Measurements from ENCODE around the gene ITSN1. TPM values are rescaled to one million over a fixed set of nuclear protein-coding genes. Genes with fewer than 3 reads are reported as not detected.

The ITSN1 gene
- total RNA-seq, 4 donors from 2014 or later = 31.1 to 42.5 (median 35.9) TPM

DNA sequence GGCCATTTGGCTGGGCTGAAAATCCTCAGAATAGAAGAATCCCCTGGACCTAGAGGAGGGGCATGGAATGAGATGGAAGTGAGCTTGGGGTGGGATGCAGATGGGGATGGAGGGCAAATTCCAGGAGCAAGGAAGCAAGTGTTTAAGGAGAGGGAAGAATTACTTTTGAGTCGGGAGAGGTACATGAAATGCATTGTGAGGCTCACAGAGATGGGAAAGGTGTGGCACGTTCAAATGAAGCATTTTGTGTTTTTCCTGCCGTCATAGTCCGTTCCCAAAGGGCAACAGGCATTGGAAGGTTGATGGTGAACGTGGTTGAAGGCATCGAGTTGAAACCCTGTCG is 242.8 kb downstream of the ITSN1 start:
- Histone ChIP-seq H3K27ac (replicated peaks in 1 of 4) (no peak overlapping the region), H3K4me1 (peaks cover 0 to 14% (median 9%) of the 10 kb centered on the region in 4 donors), H3K9me3 (no peaks in the 10 kb centered on the region), H3K36me3 (no peaks in the 10 kb centered on the region), H3K27me3 (no peaks in the 10 kb centered on the region), H3K4me3 (no peak overlapping the region)
- no peak for DNase-seq (ENCODE audit: extremely low spot score)
- TF ChIP-seq, protein P1, sequence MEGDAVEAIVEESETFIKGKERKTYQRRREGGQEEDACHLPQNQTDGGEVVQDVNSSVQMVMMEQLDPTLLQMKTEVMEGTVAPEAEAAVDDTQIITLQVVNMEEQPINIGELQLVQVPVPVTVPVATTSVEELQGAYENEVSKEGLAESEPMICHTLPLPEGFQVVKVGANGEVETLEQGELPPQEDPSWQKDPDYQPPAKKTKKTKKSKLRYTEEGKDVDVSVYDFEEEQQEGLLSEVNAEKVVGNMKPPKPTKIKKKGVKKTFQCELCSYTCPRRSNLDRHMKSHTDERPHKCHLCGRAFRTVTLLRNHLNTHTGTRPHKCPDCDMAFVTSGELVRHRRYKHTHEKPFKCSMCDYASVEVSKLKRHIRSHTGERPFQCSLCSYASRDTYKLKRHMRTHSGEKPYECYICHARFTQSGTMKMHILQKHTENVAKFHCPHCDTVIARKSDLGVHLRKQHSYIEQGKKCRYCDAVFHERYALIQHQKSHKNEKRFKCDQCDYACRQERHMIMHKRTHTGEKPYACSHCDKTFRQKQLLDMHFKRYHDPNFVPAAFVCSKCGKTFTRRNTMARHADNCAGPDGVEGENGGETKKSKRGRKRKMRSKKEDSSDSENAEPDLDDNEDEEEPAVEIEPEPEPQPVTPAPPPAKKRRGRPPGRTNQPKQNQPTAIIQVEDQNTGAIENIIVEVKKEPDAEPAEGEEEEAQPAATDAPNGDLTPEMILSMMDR (IDR thresholded peaks at IDR 0.05) = no peak
- no peak for TF ChIP-seq POLR2AphosphoS5 (IDR thresholded peaks at IDR 0.05)
- no peak for TF ChIP-seq EP300 (IDR thresholded peaks at IDR 0.05)
- TF ChIP-seq POLR2A (IDR thresholded peaks at IDR 0.05; ENCODE audit: low read depth) = no peak
- intact Hi-C loops (cut with DNase I) = no loop called here
- 90% methylated on average over 7 of the region's 7 CpGs for WGBS

DNA sequence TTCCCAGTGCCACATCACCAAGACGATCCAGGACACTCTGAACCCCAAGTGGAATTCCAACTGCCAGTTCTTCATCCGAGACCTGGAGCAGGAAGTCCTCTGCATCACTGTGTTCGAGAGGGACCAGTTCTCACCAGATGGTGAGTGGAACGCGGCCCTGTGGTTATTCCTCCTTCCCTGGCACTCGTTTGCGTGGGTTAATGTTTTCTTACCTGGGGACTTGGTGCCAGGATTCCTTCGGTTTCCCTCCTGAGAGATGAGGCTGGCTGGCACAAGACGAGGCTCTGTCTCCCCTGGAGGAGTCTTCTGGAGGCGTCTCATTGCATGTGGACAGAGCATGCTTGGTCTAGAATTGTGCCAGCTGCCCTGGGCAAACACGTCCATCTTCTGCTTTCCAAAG is 244.0 kb downstream of the ITSN1 start:
- Histone ChIP-seq H3K9me3 (no peaks in the 10 kb centered on the region), H3K27ac (replicated peaks in 1 of 4) (no peak overlapping the region), H3K27me3 (no peaks in the 10 kb centered on the region), H3K4me1 (peaks cover 0 to 14% (median 9%) of the 10 kb centered on the region in 4 donors), H3K4me3 (no peak overlapping the region), H3K36me3 (no peaks in the 10 kb centered on the region)
- no peak for TF ChIP-seq EP300 (IDR thresholded peaks at IDR 0.05)
- TF ChIP-seq POLR2A (IDR thresholded peaks at IDR 0.05; ENCODE audit: low read depth) = no peak
- no peak for TF ChIP-seq POLR2AphosphoS5 (IDR thresholded peaks at IDR 0.05)
- TF ChIP-seq, protein P1 (IDR thresholded peaks at IDR 0.05) = no peak
- 95% methylated on average over 10 of the region's 11 CpGs for WGBS
- intact Hi-C loops (cut with DNase I) = no loop called here
- no peak for DNase-seq (ENCODE audit: extremely low spot score)

DNA sequence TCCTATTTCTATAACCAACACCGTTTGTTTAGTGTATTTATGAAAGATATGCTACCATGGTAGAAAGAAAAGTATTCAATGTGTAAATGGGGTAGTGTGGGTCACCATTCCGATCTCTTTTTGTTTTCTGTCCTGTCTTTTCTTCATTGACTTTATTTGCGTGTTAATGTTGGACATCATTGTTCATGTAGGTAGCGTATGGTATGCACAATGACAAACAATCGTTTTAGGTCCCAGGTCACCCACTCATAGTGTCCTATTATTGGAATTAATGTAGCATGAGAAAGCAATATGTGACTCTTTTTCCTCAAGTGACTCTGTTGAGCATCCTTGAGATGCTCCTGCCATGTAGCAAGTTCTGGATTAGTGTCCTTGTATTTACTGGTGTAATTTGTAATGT is 247.9 kb downstream of the ITSN1 start:
- 93% methylated on average over 5 of the region's 5 CpGs for WGBS
- Histone ChIP-seq H3K4me1 (peaks cover 6 to 15% (median 13%) of the 10 kb centered on the region in 4 donors), H3K36me3 (no peaks in the 10 kb centered on the region), H3K27me3 (no peaks in the 10 kb centered on the region), H3K9me3 (no peaks in the 10 kb centered on the region), H3K27ac (replicated peaks in 1 of 4) (no peak overlapping the region), H3K4me3 (no peak overlapping the region)
- intact Hi-C loops (cut with DNase I) = loop anchor here (10.0 kb wide), 1 partner anchor 75 kb away; no protein-coding TSS in a partner anchor
- TF ChIP-seq EP300 (IDR thresholded peaks at IDR 0.05) (no peak), POLR2AphosphoS5 (IDR thresholded peaks at IDR 0.05) (no peak), POLR2A (IDR thresholded peaks at IDR 0.05; ENCODE audit: low read depth) (no peak)
- TF ChIP-seq, protein P1 (IDR thresholded peaks at IDR 0.05) = no peak
- DNase-seq (ENCODE audit: extremely low spot score) = no peak

DNA sequence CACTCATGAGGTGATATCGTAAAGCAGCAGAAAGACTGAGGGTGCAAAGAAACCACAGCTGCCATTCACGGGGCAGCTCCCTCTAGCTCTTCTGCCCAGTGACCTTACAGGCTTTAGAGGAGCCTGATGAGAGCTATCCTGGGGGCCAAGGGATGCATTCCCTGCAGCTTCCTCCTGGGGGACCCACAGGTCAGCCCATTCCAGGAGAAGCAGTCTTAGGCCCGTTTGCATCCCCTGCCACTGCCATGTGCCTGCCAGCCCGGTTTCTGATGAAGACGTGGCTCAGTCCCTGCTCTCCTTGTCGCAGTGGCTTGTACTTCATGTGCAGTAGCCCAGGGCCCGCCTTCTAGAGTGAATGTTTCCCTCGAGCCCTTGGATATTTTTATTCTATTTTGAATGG is 250.6 kb downstream of the ITSN1 start:
- H3K4me3 ChIP-seq = no peak overlapping the region
- intact Hi-C loops (cut with DNase I) = loop anchor here (10.0 kb wide), 1 partner anchor 78 kb away; no protein-coding TSS in a partner anchor
- H3K27ac ChIP-seq (replicated peaks in 1 of 4) = no peak overlapping the region
- no peaks in the 10 kb centered on the region for H3K36me3 ChIP-seq
- H3K9me3 ChIP-seq = no peaks in the 10 kb centered on the region
- peaks cover 7 to 15% (median 13%) of the 10 kb centered on the region in 4 donors for H3K4me1 ChIP-seq
- TF ChIP-seq POLR2A (IDR thresholded peaks at IDR 0.05; ENCODE audit: low read depth) (no peak), POLR2AphosphoS5 (IDR thresholded peaks at IDR 0.05) (no peak), EP300 (IDR thresholded peaks at IDR 0.05) (no peak)
- TF ChIP-seq, protein P1 (IDR thresholded peaks at IDR 0.05) = no peak
- no peaks in the 10 kb centered on the region for H3K27me3 ChIP-seq
- no peak for DNase-seq (ENCODE audit: extremely low spot score)
- WGBS = 85% methylated on average over 8 of the region's 8 CpGs

DNA sequence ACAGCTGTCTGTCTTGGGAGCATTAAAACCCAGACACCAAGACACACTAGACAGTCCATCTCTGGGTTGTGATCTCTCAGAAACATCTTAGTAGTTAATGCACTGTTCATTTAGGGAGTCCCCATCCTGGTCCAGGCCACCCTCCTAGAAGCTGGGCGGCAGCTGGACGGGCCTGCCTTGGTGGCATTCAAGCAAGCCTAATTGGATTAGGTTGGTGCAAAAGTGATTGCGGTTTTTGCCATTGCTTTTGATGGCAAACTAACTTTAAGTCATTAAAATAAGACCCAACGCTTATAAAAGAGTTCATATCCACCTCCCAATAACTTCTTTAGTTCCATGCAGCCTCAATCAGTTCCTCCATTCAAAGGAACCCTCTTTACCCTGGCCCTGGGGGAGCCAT is 251.6 kb downstream of the ITSN1 start:
- Histone ChIP-seq H3K4me3 (no peak overlapping the region), H3K9me3 (no peaks in the 10 kb centered on the region), H3K4me1 (peaks cover 7 to 19% (median 19%) of the 10 kb centered on the region in 4 donors), H3K36me3 (no peaks in the 10 kb centered on the region), H3K27ac (replicated peaks in 1 of 4) (no peak overlapping the region), H3K27me3 (no peaks in the 10 kb centered on the region)
- intact Hi-C loops (cut with DNase I) = loop anchor here (10.0 kb wide), 1 partner anchor 79 kb away; no protein-coding TSS in a partner anchor
- 95% methylated on average over 4 of the region's 4 CpGs for WGBS
- no peak for DNase-seq (ENCODE audit: extremely low spot score)
- TF ChIP-seq, protein P1 (IDR thresholded peaks at IDR 0.05) = no peak
- TF ChIP-seq POLR2A (IDR thresholded peaks at IDR 0.05; ENCODE audit: low read depth) = no peak
- no peak for TF ChIP-seq POLR2AphosphoS5 (IDR thresholded peaks at IDR 0.05)
- TF ChIP-seq EP300 (IDR thresholded peaks at IDR 0.05) = no peak

Measured in esophagus muscularis mucosa (tissue), 4 donors.